Stimulated activated naive CD4-positive, alpha-beta T cell (primary cell): Measurements from ENCODE around the gene ANGEL2.
"Not testable (repeated sequence)": the region's sequence is repeated elsewhere in the genome, so short reads cannot be mapped to it uniquely, and the experiment has no call there.

Experiments used
- DNase-seq, 6 experiments: peaks; one replicate each; lab custom pipeline; 2025; lab: John Stamatoyannopoulos, UW

ANGEL2 gene

GRCh38 chr1:213015099-213016050 lies at the start of gene ANGEL2:
Gene ANGEL2, minus strand, starts transcription at chr1:213015867. Its CDS starts 196 bp downstream, at chr1:213015671.
- peak; percentile 87 to 95 (median 94) for DNase-seq

- no peak for DNase-seq
These were observed 45.6 kb upstream of the ANGEL2 start for GRCh38 chr1:213061263-213061662.

- no peak for DNase-seq
These were observed 45.2 kb upstream of the ANGEL2 start for GRCh38 chr1:213060836-213061235.

- no peak for DNase-seq
These were observed 41.8 kb upstream of the ANGEL2 start for GRCh38 chr1:213057264-213058059.

GRCh38 chr1:213055767-213056166 lies 40.1 kb upstream of the ANGEL2 start:
- no peak for DNase-seq

- DNase-seq: no peak
These were observed 39.3 kb upstream of the ANGEL2 start for GRCh38 chr1:213054733-213055591.

- no peak for DNase-seq
These were observed 38.5 kb upstream of the ANGEL2 start for GRCh38 chr1:213054142-213054541.

- no peak for DNase-seq
These were observed 37.8 kb upstream of the ANGEL2 start for GRCh38 chr1:213053455-213053854.

- DNase-seq: no peak
These were observed 36.2 kb upstream of the ANGEL2 start for GRCh38 chr1:213051881-213052202.

GRCh38 chr1:213051127-213051880 lies 35.6 kb upstream of the ANGEL2 start, which contains the start of gene RPS6KC1:
Gene RPS6KC1, plus strand, starts transcription at chr1:213051241. Its CDS starts 164 bp downstream, at chr1:213051405.
- peak; percentile 56 to 79 (median 70) for DNase-seq

- no peak for DNase-seq
These were observed 35.1 kb upstream of the ANGEL2 start for GRCh38 chr1:213050745-213051126.

- DNase-seq: no peak
These were observed 33.6 kb upstream of the ANGEL2 start for GRCh38 chr1:213049232-213049631.

- DNase-seq: not testable (repeated sequence)
These were observed 29.9 kb upstream of the ANGEL2 start for GRCh38 chr1:213045321-213046226.

- DNase-seq: no peak
These were observed 25.8 kb upstream of the ANGEL2 start for GRCh38 chr1:213041443-213041842.

- no peak for DNase-seq
These were observed 19.9 kb upstream of the ANGEL2 start for GRCh38 chr1:213035573-213035972.

GRCh38 chr1:213034713-213035112 lies 19.0 kb upstream of the ANGEL2 start:
- DNase-seq: no peak

- no peak for DNase-seq
These were observed 17.0 kb upstream of the ANGEL2 start for GRCh38 chr1:213032651-213033050.

GRCh38 chr1:213027024-213027423 lies 11.4 kb upstream of the ANGEL2 start:
- not testable (repeated sequence) for DNase-seq

- no peak for DNase-seq
These were observed 4.3 kb upstream of the ANGEL2 start for GRCh38 chr1:213020016-213020415.

GRCh38 chr1:213019450-213019849 lies 3.8 kb upstream of the ANGEL2 start:
- no peak for DNase-seq
